ENCODE data around the gene PBX4. TPM values are rescaled to one million over a fixed set of nuclear protein-coding genes. Genes with fewer than 3 reads are reported as not detected.

The PBX4 gene
- total and polyA plus RNA-seq, 2 of the 8 experiments (the other 6 are each of a cell fraction or from before 2014, with no cell fraction given): 3.4 to 3.8 TPM

- Histone ChIP-seq H2BK12ac (ENCODE audit: low read depth, low read length) (no peak overlapping the region), H3K27ac (ENCODE audit: low read depth, low read length) (no peak overlapping the region), H2AK5ac (ENCODE audit: low read depth, low read length) (no peak overlapping the region), H2BK15ac (ENCODE audit: low read length) (no peak overlapping the region), H3K79me2 (ENCODE audit: control insufficient read depth in 1 of 2, insufficient read depth in 2 of 2, low read length in 2 of 2) (peaks cover 0 to 45% of the 10 kb centered on the region in 2 experiments; a peak in 2 of 4 replicates), H3K23me2 (ENCODE audit: low read depth, low read length) (peaks cover 4% of the 10 kb centered on the region; the same call in 1 of the 2 replicates), H4K5ac (ENCODE audit: insufficient read length, low read depth, low read length) (no peak overlapping the region), H3K23ac (ENCODE audit: insufficient read length) (no peak overlapping the region), H4K20me1 (replicated peaks in 1 of 2; ENCODE audit: control insufficient read depth in 1 of 2, insufficient read depth in 2 of 2, low read length in 2 of 2) (peaks cover 0 to 9% of the 10 kb centered on the region in 2 experiments), H3K4me3 (ENCODE audit: extremely low read depth in 1 of 4, insufficient read depth in 2 of 4, low read depth in 3 of 4, low read length in 4 of 4) (peak overlapping the region in 3 of 4 experiments; percentile 83 to 87 (median 87); a peak in 4 of 8 replicates), H3K4me1 (replicated peaks in 1 of 4; ENCODE audit: control insufficient read depth in 3 of 4, insufficient read depth in 4 of 4, low read length in 3 of 4) (peaks cover 0 to 2% (median 0%) of the 10 kb centered on the region in 4 experiments; a peak in 1 of 7 replicates), H2BK5ac (ENCODE audit: low read depth, low read length) (no peak overlapping the region), H2AFZ (ENCODE audit: low read length) (no peak overlapping the region), H2BK120ac (replicated peaks; ENCODE audit: low read depth, low read length) (no peak overlapping the region), H4K8ac (ENCODE audit: extremely low read depth, insufficient read depth, low read length) (no peak overlapping the region), H3K4me2 (ENCODE audit: insufficient read depth in 1 of 2, low read depth in 2 of 2, low read length in 2 of 2) (peak overlapping the region; percentile 61 to 83; a peak in 3 of 4 replicates), H3K56ac (replicated peaks; ENCODE audit: insufficient read length, low read depth, low read length) (no peak overlapping the region), H2BK20ac (ENCODE audit: low read length) (no peak overlapping the region), H3K14ac (ENCODE audit: insufficient read length) (no peak overlapping the region), H3K36me3 (ENCODE audit: control insufficient read depth in 2 of 4, insufficient read depth in 4 of 4, low read length in 3 of 4) (peaks cover 4 to 20% (median 9%) of the 10 kb centered on the region in 4 experiments; a peak in 6 of 8 replicates), H4K91ac (replicated peaks; ENCODE audit: insufficient read length, low read length) (no peak overlapping the region), H3K9ac (replicated peaks in 1 of 4; ENCODE audit: extremely low read depth in 1 of 4, low read depth in 3 of 4, low read length in 3 of 4) (no peak overlapping the region), H3K9me3 (ENCODE audit: insufficient read depth in 2 of 2, low read depth in 1 of 2, low read length in 1 of 2) (no peaks in the 10 kb centered on the region), H3K4ac (replicated peaks; ENCODE audit: insufficient read length, low read depth, low read length) (no peak overlapping the region), H3K18ac (ENCODE audit: extremely low read depth, low read length) (no peak overlapping the region), H3K79me1 (ENCODE audit: low read depth, low read length) (peaks cover 7% of the 10 kb centered on the region), H3K27me3 (replicated peaks in 1 of 4; ENCODE audit: control insufficient read depth in 3 of 4, extremely low read depth in 1 of 4, insufficient read depth in 3 of 4, low read length in 3 of 4) (no peaks in the 10 kb centered on the region; a peak in 1 of 7 replicates)
- DNase-seq (ENCODE audit: low read depth in 1 of 2, low spot score in 2 of 2) (no peak), FAIRE-seq (no peak)
- CTCF ChIA-PET (ENCODE audit: partially characterized antibody): interaction anchor here (0.9 kb wide), 1 partner anchor 12 kb away, joined by 4 read pairs; no protein-coding TSS in a partner anchor
- POLR2A ChIA-PET (ENCODE audit: partially characterized antibody): interaction anchor here (0.7 to 6.7 kb wide), 5 partner anchors 10 to 245 kb away, joined by 3 to 34 read pairs (median 3); partner anchors contain the start of gene YJEFN3
- WGBS, 2 experiments (ENCODE audit: extremely low coverage in 1 of 2, insufficient coverage in 1 of 2, insufficient read length in 1 of 2, insufficient replicate concordance in 2 of 2, low coverage in 1 of 2, low lambda C conversion rate in 2 of 2, missing lambda C conversion rate in 1 of 2): 95% methylated on average over 10 of the region's 10 CpGs; no CpG with 5 or more reads in 1 of the 2 experiments
- TF ChIP-seq SP1 (IDR thresholded peaks at IDR 0.05; ENCODE audit: low read depth, low read length): no peak
- TF ChIP-seq BRCA1 (IDR thresholded peaks at IDR 0.05; ENCODE audit: low read depth, low read length): no peak
- TF ChIP-seq EZH2 (IDR thresholded peaks at IDR 0.05; ENCODE audit: low read depth, low read length, severe bottlenecking): no peak
- TF ChIP-seq TCF12 (IDR thresholded peaks at IDR 0.05; ENCODE audit: low read depth, low read length): no peak
- no peak for TF ChIP-seq RBBP5 (IDR thresholded peaks at IDR 0.05; ENCODE audit: borderline replicate concordance, low read depth, low read length)
- TF ChIP-seq EP300 (IDR thresholded peaks at IDR 0.05; ENCODE audit: borderline replicate concordance in 1 of 2, low read depth in 2 of 2, low read length in 2 of 2): no peak
- no peak for TF ChIP-seq FOSL1 (IDR thresholded peaks at IDR 0.05; ENCODE audit: insufficient read depth, low read depth, low read length)
- no peak for TF ChIP-seq SP2 (IDR thresholded peaks at IDR 0.05; ENCODE audit: low read length)
- TF ChIP-seq HDAC2 (IDR thresholded peaks at IDR 0.05; ENCODE audit: borderline replicate concordance in 1 of 2, low read depth in 2 of 2, low read length in 2 of 2): no peak
- no peak for TF ChIP-seq NANOG (IDR thresholded peaks at IDR 0.05; ENCODE audit: insufficient read depth, low read depth, low read length, poor library complexity, severe bottlenecking)
- TF ChIP-seq TBP (IDR thresholded peaks at IDR 0.05; ENCODE audit: low read depth, low read length): no peak
- no peak for TF ChIP-seq CTBP2 (IDR thresholded peaks at IDR 0.05; ENCODE audit: borderline replicate concordance, insufficient read depth, insufficient read length, low read length)
Observed at GRCh38 chr19:19517235-19517619, 101.3 kb downstream of the PBX4 start.
